PC-9 (cell line): ENCODE measurements around the gene SLC25A25. TPM values are rescaled to one million over a fixed set of nuclear protein-coding genes. Genes with fewer than 3 reads are reported as not detected.

Experiments used
- BruUV-seq: library from RNA; stranded (reverse); fragments of 400-500 nt; replicated peaks from 2 replicates; lab custom pipeline; 2021; lab: Mats Ljungman, UMichigan
- CTCF ChIA-PET: fragments of 300-600 bp; sonication (Branson Sonifier 250); formaldehyde crosslinking; loops from one replicate; lab custom pipeline; 2022; ENCODE audit warnings: antibody characterized with exemption; lab: Charles Lee
- POLR2A ChIA-PET: fragments of 300-600 bp; sonication (Branson Sonifier 250); formaldehyde crosslinking; loops from one replicate; lab custom pipeline; 2022; ENCODE audit warnings: antibody characterized with exemption; ENCODE audit not compliant: unreplicated experiment; lab: Charles Lee
- DNase-seq, 2 experiments: peaks; one replicate each; pipeline versions ENCODE4 v3.0.0 to v3.0.0-alpha.2; 2015 to 2022; ENCODE audit warnings: mixed read lengths in 1 of 2
- H2AFZ ChIP-seq: fragments of 200-600 bp; sonication (generic); 2 replicates; pipeline ENCODE4 v1.8.1; 2017; ENCODE audit warnings: antibody characterized with exemption
- H3F3A ChIP-seq: fragments of 200-600 bp; sonication (generic); 2 replicates; pipeline ENCODE4 v1.8.1; 2017; ENCODE audit warnings: antibody characterized with exemption, mild to moderate bottlenecking, low read depth; ENCODE audit not compliant: insufficient read depth
- H3K27ac ChIP-seq: fragments of 200-600 bp; sonication (generic); 2 replicates; pipeline ENCODE4 v1.6.1; 2016; ENCODE audit warnings: mixed run types
- H3K27me3 ChIP-seq: fragments of 200-600 bp; sonication (generic); 2 replicates; pipeline ENCODE4 v1.6.1; 2016; ENCODE audit warnings: low read depth, mixed run types; ENCODE audit not compliant: insufficient read depth
- H3K36me3 ChIP-seq: fragments of 200-600 bp; sonication (generic); 2 replicates; pipeline ENCODE4 v1.6.1; 2016; ENCODE audit warnings: low read depth, mixed run types
- H3K4me1 ChIP-seq: fragments of 200-600 bp; sonication (generic); replicated peaks from 2 replicates; pipeline ENCODE4 v1.6.1; 2016; ENCODE audit warnings: mixed run types; ENCODE audit not compliant: insufficient read depth
- H3K4me2 ChIP-seq: fragments of 200-600 bp; sonication (generic); 2 replicates; pipeline ENCODE4 v1.6.1; 2017; ENCODE audit warnings: mixed run types
- H3K4me3 ChIP-seq: fragments of 200-600 bp; sonication (generic); 2 replicates; pipeline ENCODE4 v1.6.1; 2016; ENCODE audit warnings: mixed run types
- H3K79me2 ChIP-seq: fragments of 200-600 bp; sonication (generic); 2 replicates; pipeline ENCODE4 v1.6.1; 2017; ENCODE audit warnings: low read depth, mixed run types
- H3K9me2 ChIP-seq: fragments of 200-600 bp; sonication (generic); 2 replicates; pipeline ENCODE4 v1.8.1; 2017; ENCODE audit warnings: mild to moderate bottlenecking; ENCODE audit not compliant: insufficient read depth
- H3K9me3 ChIP-seq: fragments of 200-600 bp; sonication (generic); 2 replicates; pipeline ENCODE4 v1.8.1; 2016; ENCODE audit warnings: low read depth; ENCODE audit not compliant: insufficient read depth
- H4K20me1 ChIP-seq: fragments of 200-600 bp; sonication (generic); 2 replicates; pipeline ENCODE4 v1.8.1; 2017; ENCODE audit not compliant: insufficient read depth
- EZH2 ChIP-seq: fragments of 200-600 bp; sonication (generic); IDR thresholded peaks from 2 replicates; pipeline ENCODE4 v1.8.0; 2017; ENCODE audit warnings: antibody characterized with exemption, low read depth
- intact Hi-C: fragments of 100-400 bp; cut with micrococcal nuclease; formaldehyde crosslinking; loops from one replicate; pipeline ENCODE4 v1.10.0; 2022; ENCODE audit not compliant: unreplicated experiment
- total RNA-seq: library from RNA; stranded (reverse); gene quantifications from 2 replicates; pipeline ENCODE4 v1.2.3, GENCODE V29; 2021
- TF ChIP-seq, protein P1 (sequence below): fragments of 200-600 bp; sonication (generic); conservative IDR thresholded peaks from 2 replicates; pipeline ENCODE4 v1.6.1; 2017; ENCODE audit warnings: mixed run types, antibody characterized with exemption, mild to moderate bottlenecking, moderate library complexity

SLC25A25 gene
- total RNA-seq, 1 experiment from 2014 or later, result 11.7 TPM

DNA sequence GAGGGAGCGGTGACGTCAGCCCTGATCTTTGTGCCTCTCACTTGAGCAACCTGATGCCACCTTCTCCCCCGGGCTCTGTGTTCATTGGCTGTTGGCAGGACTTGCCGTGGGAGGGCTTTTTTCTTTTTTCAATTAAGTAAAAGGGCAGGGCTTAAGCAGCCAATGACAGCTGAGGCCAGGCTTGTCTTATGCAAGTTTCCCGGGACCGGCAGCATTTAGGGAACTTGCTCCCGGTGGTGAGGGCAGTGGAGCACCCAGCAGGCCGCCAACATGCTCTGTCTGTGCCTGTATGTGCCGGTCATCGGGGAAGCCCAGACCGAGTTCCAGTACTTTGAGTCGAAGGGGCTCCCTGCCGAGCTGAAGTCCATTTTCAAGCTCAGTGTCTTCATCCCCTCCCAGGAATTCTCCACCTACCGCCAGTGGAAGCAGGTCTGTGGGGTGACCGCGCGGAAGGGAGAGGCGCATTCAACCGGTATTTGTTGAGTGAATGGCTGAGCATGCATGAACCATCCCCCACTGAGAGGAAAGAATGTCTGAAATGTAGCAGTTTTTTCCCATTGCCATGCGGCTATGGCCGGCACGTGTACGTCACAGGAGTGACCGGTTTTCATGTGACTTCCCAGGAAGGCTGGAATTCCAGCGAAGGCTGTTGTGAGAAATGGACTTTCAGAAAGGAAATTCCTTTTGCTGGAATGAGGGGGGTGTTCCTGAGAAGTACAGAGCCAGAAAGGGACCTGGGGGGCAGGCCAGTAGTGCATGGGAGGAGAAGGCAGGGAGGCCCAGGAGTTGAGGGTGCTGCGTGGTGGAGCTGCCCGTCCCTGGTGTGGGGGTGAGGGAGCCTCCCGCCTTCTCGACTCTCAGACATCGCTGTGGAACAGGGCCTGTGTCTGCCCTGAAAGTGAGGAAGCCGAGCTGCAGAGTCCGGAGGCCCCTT, 30.5 kb downstream of the SLC25A25 start:
- Histone ChIP-seq H3K9me2 (no peaks in the 10 kb centered on the region), H4K20me1 (peaks cover 9% of the 10 kb centered on the region; the same call in 1 of the 2 replicates), H3K4me1 (peaks cover 38% of the 10 kb centered on the region), H3K27me3 (no peaks in the 10 kb centered on the region), H3K36me3 (no peaks in the 10 kb centered on the region), H2AFZ (0 out of 2 replicates have a peak overlapping the region, but pooled peaks have one; percentile 31), H3K4me2 (peak overlapping the region; percentile 98), H3F3A (peaks cover 33% of the 10 kb centered on the region), H3K4me3 (peak overlapping the region; percentile 56), H3K27ac (peak overlapping the region; percentile 82), H3K9me3 (no peaks in the 10 kb centered on the region), H3K79me2 (peaks cover 51% of the 10 kb centered on the region)
- ChIA-PET CTCF (interaction anchor here (1.0 to 1.2 kb wide), 3 partner anchors 10 to 31 kb away, joined by 3 to 5 read pairs (median 3); partner anchors contain the start of gene NAIF1), POLR2A (interaction anchor here (0.7 to 0.9 kb wide), 3 partner anchors 124 to 1113 kb away, joined by 3 to 8 read pairs (median 4); no protein-coding TSS in a partner anchor)
- TSS peak; percentile 75 for BruUV-seq
- intact Hi-C loops, result loop anchor here (2.0 to 5.0 kb wide), 4 partner anchors 20 to 162 kb away; partner anchors contain the start of genes DPM2 and SLC25A25
- TF ChIP-seq, protein P1, sequence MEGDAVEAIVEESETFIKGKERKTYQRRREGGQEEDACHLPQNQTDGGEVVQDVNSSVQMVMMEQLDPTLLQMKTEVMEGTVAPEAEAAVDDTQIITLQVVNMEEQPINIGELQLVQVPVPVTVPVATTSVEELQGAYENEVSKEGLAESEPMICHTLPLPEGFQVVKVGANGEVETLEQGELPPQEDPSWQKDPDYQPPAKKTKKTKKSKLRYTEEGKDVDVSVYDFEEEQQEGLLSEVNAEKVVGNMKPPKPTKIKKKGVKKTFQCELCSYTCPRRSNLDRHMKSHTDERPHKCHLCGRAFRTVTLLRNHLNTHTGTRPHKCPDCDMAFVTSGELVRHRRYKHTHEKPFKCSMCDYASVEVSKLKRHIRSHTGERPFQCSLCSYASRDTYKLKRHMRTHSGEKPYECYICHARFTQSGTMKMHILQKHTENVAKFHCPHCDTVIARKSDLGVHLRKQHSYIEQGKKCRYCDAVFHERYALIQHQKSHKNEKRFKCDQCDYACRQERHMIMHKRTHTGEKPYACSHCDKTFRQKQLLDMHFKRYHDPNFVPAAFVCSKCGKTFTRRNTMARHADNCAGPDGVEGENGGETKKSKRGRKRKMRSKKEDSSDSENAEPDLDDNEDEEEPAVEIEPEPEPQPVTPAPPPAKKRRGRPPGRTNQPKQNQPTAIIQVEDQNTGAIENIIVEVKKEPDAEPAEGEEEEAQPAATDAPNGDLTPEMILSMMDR, result no peak
- TF ChIP-seq EZH2, result no peak
- peak; percentile 95 to 97 for DNase-seq

DNA sequence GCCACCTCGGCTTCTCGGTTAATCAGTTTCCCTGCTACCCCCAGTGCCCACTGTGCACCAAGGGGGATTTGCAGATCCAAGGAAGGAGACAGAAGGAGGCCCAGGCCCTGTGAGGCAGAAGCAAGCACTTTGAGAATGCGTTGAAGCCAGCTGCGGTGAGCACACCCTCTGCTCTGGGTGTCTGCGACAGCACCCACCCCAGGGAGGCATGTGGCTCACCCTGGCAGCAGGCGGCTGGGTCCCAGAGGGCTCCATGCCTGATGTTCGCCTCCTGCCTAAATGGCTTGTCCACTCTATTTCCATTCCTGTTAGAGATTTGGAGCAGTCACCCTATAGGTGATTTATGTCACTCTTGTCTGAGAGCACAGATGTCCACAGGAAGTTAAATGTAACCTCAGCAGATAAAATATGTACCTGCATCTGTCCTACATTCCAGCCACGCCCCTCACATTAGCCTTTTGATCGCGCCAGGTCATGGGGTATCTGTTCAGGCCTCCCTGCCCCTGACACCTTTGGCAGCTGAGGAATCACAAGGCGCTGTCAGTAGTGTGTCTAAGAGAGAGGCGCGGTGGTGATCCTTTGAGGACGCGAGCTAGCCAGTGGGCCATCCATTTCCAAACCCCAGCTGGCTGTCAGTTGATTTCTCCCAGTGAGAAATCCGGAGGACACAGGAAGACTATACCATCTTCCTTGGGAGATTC, 31.3 kb downstream of the SLC25A25 start:
- DNase-seq, result peak; percentile 59 to 68
- Histone ChIP-seq H3K4me2 (peak overlapping the region; percentile 98), H2AFZ (no peak overlapping the region), H3K4me3 (peak overlapping the region; percentile 56), H3K4me1 (peaks cover 31% of the 10 kb centered on the region), H3K9me2 (no peaks in the 10 kb centered on the region), H3K27ac (peak overlapping the region; percentile 82), H3F3A (peaks cover 26% of the 10 kb centered on the region), H3K36me3 (no peaks in the 10 kb centered on the region), H4K20me1 (peaks cover 9% of the 10 kb centered on the region; the same call in 1 of the 2 replicates), H3K9me3 (no peaks in the 10 kb centered on the region), H3K27me3 (no peaks in the 10 kb centered on the region), H3K79me2 (peaks cover 51% of the 10 kb centered on the region)
- intact Hi-C loops, result loop anchor here (2.0 to 5.0 kb wide), 4 partner anchors 21 to 163 kb away; partner anchors contain the start of genes DPM2 and SLC25A25
- ChIA-PET CTCF (interaction anchor here (0.6 to 0.7 kb wide), 2 partner anchors 64 to 153 kb away, joined by 4 to 5 read pairs; no protein-coding TSS in a partner anchor), POLR2A (interaction anchor here (0.7 kb wide), 1 partner anchor 1114 kb away, joined by 3 read pairs; no protein-coding TSS in a partner anchor)
- BruUV-seq, result no TSS peak
- TF ChIP-seq, protein P1, result no peak
- no peak for TF ChIP-seq EZH2
